ENCODE results near the gene PPIE.
"Not testable (repeated sequence)": the region's sequence is repeated elsewhere in the genome, so short reads cannot be mapped to it uniquely, and the experiment has no call there.

The PPIE gene

DNA sequence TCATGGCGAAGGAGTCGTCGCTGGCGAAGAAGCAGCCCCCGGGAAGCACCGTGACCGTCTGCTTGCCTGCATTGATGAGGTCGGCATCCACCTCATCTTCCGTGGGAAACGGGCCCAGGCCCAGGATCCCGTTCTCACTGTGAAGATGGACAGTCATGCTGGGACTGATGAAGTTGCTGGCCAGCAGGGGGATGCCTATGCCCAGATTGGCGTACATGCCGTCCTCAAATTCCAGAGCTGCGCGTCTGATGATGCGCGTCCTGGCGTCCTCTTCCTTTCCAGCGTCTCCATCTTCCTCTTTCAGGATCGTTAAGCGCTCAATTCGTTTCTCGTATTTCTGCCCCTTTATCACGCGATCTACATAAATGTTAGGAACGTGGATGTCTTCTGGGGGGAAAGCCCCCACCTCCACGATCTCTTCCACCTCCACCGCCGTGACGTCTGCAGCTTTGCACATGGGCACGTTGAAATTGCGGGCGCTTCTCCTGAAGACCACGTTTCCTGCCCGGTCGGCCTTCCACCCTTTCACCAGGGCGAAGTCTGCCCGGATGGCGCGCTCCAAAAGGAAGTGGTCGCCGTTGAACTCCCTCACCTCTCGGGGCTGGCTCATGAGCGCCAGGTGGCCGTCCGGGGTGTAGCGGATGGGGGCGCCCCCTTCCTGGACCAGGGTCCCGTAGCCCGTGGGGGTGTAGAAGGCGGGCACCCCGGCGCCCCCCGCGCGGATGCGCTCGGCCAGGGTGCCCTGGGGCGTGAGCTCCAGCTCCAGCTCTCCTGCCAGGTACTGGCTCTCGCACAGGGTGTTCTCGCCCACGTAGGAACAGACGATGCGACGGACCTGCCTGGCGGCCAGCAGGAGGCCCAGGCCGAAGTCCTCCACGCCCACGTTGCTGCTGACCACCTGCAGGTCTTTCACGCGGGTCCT is 31.7 kb downstream of the PPIE start:
- not testable (repeated sequence) for H3K27ac ChIP-seq

DNA sequence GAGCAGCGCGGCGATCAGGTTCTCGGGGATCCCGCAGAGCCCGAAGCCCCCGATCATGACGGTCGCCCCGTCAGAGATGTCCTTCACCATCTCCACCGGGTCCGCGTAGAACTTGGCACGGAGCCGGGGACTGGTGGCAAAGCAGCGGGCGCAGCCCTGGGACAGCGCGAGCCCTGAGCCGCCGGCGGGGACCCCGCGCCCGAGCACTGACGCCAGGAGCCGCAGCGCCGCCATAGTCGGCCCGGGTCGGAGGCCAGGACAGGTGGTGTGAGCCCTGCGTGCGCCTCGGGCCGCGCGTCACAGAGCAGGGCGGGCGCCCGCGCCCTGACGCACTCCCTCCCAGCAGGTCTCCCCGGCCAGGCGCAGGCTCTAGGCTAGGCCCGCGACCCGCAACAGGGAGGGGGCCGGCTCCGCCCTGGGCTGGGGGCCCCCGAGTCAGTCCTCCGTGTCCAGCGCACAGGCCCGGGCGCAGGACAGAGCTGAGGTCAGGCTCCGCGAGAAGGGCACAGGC is 32.4 kb downstream of the PPIE start, which contains the start of gene OXCT2:
Gene OXCT2 (minus strand): TSS at position 327 of the 511 bp plus-strand sequence. CDS start 93 bp downstream, at position 234.
- not testable (repeated sequence) for H3K27ac ChIP-seq

DNA sequence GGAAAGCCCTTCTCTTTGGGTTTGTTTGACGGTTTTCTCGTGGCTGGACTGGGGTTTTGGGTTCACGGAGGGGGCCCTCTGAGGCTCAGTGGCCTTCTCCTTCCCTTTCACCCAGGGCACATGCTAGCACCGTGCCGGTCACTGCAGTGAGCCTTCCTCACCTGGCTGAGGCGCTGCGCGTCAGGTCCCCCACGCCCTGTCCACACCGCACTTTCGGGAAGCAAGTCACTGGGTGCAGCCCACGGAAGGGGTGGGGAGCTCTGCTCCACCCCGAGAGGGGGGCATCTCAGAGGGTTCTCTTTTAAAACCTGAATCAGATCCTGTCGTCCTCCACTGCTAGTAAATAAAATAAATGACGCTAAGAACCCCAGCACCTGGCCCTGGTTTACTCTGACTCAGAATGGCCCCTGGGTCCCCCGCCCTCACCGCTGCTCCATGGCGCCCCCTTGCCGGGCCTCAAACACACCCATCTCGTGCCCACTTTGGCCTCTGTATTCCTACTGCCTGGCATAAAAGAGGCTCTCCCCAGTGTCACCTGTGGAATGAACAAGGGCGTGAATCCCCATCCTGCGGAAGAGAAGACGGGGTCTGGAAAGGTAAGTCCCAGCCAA is 34.8 kb downstream of the PPIE start:
- H3K27ac ChIP-seq = not testable (repeated sequence)

DNA sequence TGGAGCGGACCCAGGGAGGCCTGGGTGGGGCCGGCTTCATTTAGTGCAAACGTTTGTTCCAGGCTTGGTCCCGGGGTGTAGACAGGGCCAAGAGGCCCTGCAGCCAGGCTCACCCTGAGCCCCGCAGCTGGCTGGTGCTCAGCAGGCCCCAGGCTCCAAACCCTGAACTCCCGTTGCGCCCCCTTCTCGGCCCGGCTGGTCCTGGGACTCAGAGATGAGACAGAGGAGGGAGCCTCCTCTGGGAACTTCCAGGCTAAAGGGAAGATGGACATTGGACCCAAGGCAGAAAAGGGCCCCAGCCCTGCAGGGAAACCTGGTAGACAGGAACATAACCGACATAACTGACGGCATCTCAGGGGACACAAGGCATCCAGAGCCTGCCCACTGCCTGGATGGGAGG is 36.5 kb downstream of the PPIE start:
- not testable (repeated sequence) for H3K27ac ChIP-seq

DNA sequence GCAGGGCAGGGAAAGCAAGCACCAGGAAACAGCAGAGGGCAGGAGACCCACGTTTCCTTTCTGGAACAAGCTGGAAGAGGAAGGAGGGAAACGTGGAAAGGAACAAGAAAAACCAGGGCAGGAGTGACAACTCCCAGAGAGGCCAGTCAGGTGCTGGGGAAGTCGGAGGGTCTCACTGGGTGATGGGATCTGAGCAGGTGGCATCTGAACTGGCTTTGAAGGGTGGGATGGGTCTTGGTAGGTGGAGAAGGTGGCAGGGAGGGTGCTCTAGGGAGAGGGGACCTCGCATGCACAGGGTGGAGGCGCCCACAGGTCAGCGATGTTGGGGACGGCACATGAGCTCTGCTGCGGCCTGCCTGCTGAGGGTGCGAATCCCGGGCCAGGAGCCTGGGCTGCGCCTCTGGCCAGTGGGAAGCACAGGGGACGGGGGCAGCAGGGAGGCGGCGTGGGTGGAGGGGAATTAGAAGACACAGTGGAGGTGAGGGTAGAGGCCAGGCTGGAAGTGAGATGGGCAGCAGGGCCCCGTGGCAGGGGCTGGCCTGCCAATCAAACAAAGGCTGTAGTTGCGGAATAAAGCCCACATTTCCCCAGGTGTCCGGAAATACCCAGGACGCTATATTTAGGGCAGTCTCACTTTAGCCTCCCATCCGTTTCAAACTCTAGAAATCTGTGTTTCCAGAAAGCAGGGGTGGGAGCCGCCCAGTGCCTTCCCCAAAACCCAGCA is 37.2 kb downstream of the PPIE start:
- H3K27ac ChIP-seq = not testable (repeated sequence)

DNA sequence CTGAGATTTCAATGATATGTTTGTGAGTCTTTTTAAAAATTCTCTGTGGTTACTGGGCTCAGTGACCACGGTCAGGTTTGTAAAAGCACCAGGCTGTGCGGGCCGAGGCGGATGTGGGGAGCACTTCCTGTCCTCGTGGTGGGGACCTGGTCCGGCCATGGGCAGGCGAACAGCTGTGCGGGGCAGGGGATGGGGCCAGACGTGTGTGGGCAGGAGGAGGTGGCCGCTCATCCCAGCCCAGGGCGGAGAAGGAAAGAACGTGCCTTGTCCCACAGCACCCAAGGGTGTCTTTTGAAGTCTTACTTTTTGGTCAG is 37.7 kb downstream of the PPIE start:
- H3K27ac ChIP-seq = no peak overlapping the region
- TF ChIP-seq ZFX (IDR thresholded peaks at IDR 0.05) = no peak
- TF ChIP-seq, protein P1, sequence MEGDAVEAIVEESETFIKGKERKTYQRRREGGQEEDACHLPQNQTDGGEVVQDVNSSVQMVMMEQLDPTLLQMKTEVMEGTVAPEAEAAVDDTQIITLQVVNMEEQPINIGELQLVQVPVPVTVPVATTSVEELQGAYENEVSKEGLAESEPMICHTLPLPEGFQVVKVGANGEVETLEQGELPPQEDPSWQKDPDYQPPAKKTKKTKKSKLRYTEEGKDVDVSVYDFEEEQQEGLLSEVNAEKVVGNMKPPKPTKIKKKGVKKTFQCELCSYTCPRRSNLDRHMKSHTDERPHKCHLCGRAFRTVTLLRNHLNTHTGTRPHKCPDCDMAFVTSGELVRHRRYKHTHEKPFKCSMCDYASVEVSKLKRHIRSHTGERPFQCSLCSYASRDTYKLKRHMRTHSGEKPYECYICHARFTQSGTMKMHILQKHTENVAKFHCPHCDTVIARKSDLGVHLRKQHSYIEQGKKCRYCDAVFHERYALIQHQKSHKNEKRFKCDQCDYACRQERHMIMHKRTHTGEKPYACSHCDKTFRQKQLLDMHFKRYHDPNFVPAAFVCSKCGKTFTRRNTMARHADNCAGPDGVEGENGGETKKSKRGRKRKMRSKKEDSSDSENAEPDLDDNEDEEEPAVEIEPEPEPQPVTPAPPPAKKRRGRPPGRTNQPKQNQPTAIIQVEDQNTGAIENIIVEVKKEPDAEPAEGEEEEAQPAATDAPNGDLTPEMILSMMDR (conservative IDR thresholded peaks at IDR 0.05) = no peak

DNA sequence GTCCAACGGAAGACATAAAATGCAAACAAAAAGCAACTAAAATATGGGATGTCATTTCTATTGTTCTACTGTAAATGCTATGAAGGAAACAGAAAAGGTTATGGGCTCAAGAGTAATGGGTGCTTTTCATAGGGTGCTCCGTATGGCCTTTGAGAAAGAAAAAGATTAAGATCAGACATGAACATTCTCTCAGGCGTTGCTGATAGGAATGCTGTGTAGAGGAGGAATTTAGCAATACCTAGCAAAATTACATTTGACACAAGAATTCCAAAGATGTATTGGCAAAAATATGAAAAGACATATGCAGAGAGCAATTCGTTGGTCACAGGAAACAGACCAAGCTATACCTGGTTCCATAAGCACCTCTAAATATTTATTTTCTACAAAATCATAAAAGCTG is 38.2 kb downstream of the PPIE start:
- no peak overlapping the region for H3K27ac ChIP-seq
- no peak for TF ChIP-seq ZFX (IDR thresholded peaks at IDR 0.05)
- TF ChIP-seq, protein P1 (conservative IDR thresholded peaks at IDR 0.05) = no peak

DNA sequence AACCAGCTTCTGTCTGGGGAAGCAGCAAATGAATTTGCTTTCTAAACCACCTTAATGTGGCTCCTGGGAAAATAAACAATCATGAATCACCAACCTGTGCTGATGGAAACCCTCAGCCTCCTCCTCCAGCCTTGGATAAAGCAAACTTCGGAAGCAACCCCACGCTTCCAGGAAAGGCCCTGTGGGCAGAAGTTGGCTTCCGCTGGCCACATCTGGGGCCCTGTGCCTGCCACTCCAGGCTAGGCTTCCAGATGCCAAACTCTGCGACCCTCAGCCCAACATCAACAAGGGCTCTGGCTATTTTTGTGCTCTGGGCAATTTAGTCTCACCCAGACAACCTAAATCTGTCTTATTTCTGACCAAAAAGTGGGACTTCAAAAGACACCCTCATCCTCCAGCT is 38.6 kb downstream of the PPIE start:
- H3K27ac ChIP-seq = no peak overlapping the region
- TF ChIP-seq ZFX (IDR thresholded peaks at IDR 0.05) = no peak
- TF ChIP-seq, protein P1 (conservative IDR thresholded peaks at IDR 0.05) = no peak

DNA sequence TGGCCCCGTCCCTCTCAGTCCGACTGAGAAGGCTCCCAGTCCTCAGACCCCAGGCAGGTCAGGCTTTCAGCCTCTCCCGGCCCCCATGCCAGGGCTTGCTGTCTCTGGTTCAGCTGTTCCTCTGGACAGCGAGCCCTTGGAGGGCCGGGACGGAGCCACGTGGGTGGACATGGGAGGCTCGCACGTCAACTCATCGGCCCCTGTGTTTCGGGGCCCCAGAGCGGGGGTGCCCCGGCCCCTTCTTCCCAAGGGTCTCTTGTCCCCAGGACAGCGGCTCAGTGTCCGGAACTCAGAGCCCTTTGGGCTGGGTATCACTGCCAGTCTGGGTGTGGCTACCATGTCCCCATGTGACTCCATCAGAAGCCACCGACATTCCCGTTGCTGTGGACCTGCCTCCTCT is 39.2 kb downstream of the PPIE start:
- H3K27ac ChIP-seq = not testable (repeated sequence)

DNA sequence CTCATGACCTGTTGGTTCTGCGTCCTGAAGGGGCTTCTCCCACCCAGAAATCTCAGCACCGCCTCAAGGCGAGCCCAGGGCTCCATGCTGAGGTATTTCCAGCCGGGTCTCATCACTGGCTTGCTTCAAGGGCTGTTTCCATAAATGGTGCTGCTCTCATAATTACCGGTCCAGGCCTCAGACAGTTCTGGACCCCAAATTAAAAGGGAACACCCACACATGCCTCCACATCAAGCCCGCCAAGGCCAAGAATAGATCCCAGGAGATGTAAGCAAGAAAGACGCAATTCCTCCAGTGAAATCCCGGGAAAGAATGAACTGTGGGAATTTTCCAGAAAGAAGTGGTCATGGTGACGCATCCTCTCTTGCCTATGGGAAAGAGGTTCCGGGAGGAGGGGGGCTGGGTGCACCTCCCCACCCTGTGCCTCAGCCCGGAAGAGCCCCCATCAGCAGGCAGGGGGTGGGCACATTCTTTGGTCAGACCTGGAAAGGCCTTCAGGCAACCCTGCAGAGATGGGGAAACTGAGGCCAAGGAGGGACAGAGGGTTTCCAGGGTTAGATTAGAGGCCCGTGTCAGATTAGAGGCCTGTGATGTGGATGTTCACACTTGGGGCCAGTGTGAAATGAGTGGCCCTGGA is 39.9 kb downstream of the PPIE start:
- not testable (repeated sequence) for H3K27ac ChIP-seq

DNA sequence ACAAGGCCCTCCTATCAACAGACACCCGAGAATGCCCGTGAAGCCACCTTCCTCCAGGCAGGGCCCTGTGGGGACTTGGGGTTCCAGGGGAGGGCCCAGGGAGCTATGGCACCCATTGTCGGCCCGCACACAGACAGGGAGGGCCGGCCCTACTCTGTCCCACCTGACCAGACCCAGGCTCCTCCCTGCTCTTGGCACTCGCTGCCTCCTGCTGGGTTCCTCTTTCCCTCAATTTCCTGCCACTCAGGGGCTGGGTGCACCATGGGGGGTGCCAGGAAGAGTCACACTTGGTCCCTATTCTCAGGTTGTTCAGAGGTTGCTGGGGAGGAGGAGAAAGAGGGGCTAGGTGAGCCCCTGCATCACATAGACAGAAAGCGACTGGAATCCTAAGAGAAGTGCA is 40.5 kb downstream of the PPIE start:
- TF ChIP-seq ZFX (IDR thresholded peaks at IDR 0.05) = no peak
- TF ChIP-seq, protein P1 (conservative IDR thresholded peaks at IDR 0.05) = no peak
- no peak overlapping the region for H3K27ac ChIP-seq

Measured in C4-2B (cell line).